HEK293 (cell line): ENCODE measurements around the gene YARS2.

Experiments
- CTCF ChIA-PET: fragments of 350-600 bp; formaldehyde crosslinking; extraction: SDS; loops from one replicate; lab custom pipeline; 2021; ENCODE audit warnings: antibody characterized with exemption; lab: Yijun Ruan, JAX
- POLR2A ChIA-PET: fragments of 300-600 bp; formaldehyde crosslinking; extraction: SDS; loops from one replicate; lab custom pipeline; 2020; ENCODE audit warnings: antibody characterized with exemption, inconsistent platforms; lab: Yijun Ruan, JAX
- H3K27ac ChIP-seq: fragments of 200-500 bp; sonication (Bioruptor generic); 2 replicates; pipeline ENCODE4 v1.5.1; 2014; ENCODE audit warnings: low read depth, low read length, control low read depth, inconsistent platforms; ENCODE audit errors: extremely low read depth
- H3K36me3 ChIP-seq, 2 experiments: fragments of 200-500 bp in 1 of 2; sonication (Bioruptor generic) in 1 of 2; 1 replicate in 1 of 2; 2 replicates in 1 of 2; pipeline ENCODE4 v1.5.1; 2014 to 2017; ENCODE audit warnings: inconsistent platforms in 2 of 2, low read length in 2 of 2; ENCODE audit not compliant: control insufficient read depth in 2 of 2, insufficient read depth in 1 of 2
- H3K4me1 ChIP-seq: fragments of 200-500 bp; sonication (Bioruptor generic); 2 replicates; pipeline ENCODE4 v1.5.1; 2014; ENCODE audit warnings: mild to moderate bottlenecking, low read length, inconsistent platforms; ENCODE audit not compliant: control insufficient read depth, insufficient read depth
- H3K4me3 ChIP-seq: 2 replicates; pipeline ENCODE4 v1.5.1; 2011; ENCODE audit warnings: low read depth, mild to moderate bottlenecking, control low read depth, low read length, moderate library complexity
- H3K9me3 ChIP-seq: fragments of 200-500 bp; sonication (Bioruptor generic); 2 replicates; pipeline ENCODE4 v1.5.1; 2014; ENCODE audit warnings: low read depth, low read length, inconsistent platforms; ENCODE audit not compliant: control insufficient read depth, insufficient read depth
- ELK4 ChIP-seq: IDR thresholded peaks from 2 replicates; pipeline ENCODE4 v1.6.1; 2011; ENCODE audit warnings: mild to moderate bottlenecking, low read depth, low read length, borderline replicate concordance
- GFI1B ChIP-seq: fragments of 450-650 bp; formaldehyde crosslinking; IDR thresholded peaks from 2 replicates; pipeline ENCODE4 v1.5.1; 2016; ENCODE audit warnings: missing biosample characterization, missing genetic modification characterization
- GLIS1 ChIP-seq: fragments of 450-650 bp; formaldehyde crosslinking; IDR thresholded peaks from 2 replicates; pipeline ENCODE4 v1.5.1; 2016; ENCODE audit warnings: missing biosample characterization, missing genetic modification characterization
- INSM2 ChIP-seq: fragments of 450-650 bp; formaldehyde crosslinking; IDR thresholded peaks from 2 replicates; pipeline ENCODE4 v1.5.1; 2016; ENCODE audit warnings: missing biosample characterization, missing genetic modification characterization
- OVOL3 ChIP-seq: fragments of 450-650 bp; formaldehyde crosslinking; IDR thresholded peaks from 2 replicates; pipeline ENCODE4 v1.5.1; 2016; ENCODE audit warnings: missing biosample characterization, missing genetic modification characterization
- REPIN1 ChIP-seq: fragments of 450-650 bp; formaldehyde crosslinking; IDR thresholded peaks from 2 replicates; pipeline ENCODE4 v1.5.1; 2017; ENCODE audit warnings: missing biosample characterization, missing genetic modification characterization, low read depth
- TSHZ1 ChIP-seq: fragments of 450-650 bp; formaldehyde crosslinking; IDR thresholded peaks from 2 replicates; pipeline ENCODE4 v1.5.1; 2016; ENCODE audit warnings: missing biosample characterization, missing genetic modification characterization, borderline replicate concordance
- ZIC2 ChIP-seq: fragments of 450-650 bp; formaldehyde crosslinking; IDR thresholded peaks from 2 replicates; pipeline ENCODE4 v1.5.1; 2016; ENCODE audit warnings: missing biosample characterization, missing genetic modification characterization
- ZNF10 ChIP-seq: fragments of 450-650 bp; formaldehyde crosslinking; IDR thresholded peaks from 2 replicates; pipeline ENCODE4 v1.5.1; 2017; ENCODE audit warnings: missing biosample characterization, missing genetic modification characterization
- ZNF140 ChIP-seq: fragments of 450-650 bp; formaldehyde crosslinking; IDR thresholded peaks from 2 replicates; pipeline ENCODE4 v1.5.1; 2016; ENCODE audit warnings: missing biosample characterization, missing genetic modification characterization
- ZNF2 ChIP-seq: fragments of 450-650 bp; formaldehyde crosslinking; IDR thresholded peaks from 2 replicates; pipeline ENCODE4 v1.5.1; 2016; ENCODE audit warnings: missing biosample characterization, missing genetic modification characterization
- ZNF239 ChIP-seq: fragments of 450-650 bp; formaldehyde crosslinking; IDR thresholded peaks from 2 replicates; pipeline ENCODE4 v1.5.1; 2016; ENCODE audit warnings: missing biosample characterization, missing genetic modification characterization
- ZNF350 ChIP-seq: fragments of 450-650 bp; formaldehyde crosslinking; IDR thresholded peaks from 2 replicates; pipeline ENCODE4 v1.5.0; 2017; ENCODE audit warnings: missing biosample characterization, mild to moderate bottlenecking, missing genetic modification characterization
- ZNF366 ChIP-seq: fragments of 450-650 bp; formaldehyde crosslinking; conservative IDR thresholded peaks from 2 replicates; pipeline ENCODE4 v1.5.1; 2016; ENCODE audit warnings: missing biosample characterization, missing genetic modification characterization
- ZNF510 ChIP-seq: fragments of 450-650 bp; formaldehyde crosslinking; IDR thresholded peaks from 2 replicates; pipeline ENCODE4 v1.5.1; 2018; ENCODE audit warnings: mild to moderate bottlenecking, missing genetic modification characterization, missing biosample characterization; ENCODE audit not compliant: insufficient replicate concordance
- ZNF521 ChIP-seq: fragments of 450-650 bp; formaldehyde crosslinking; IDR thresholded peaks from 2 replicates; pipeline ENCODE4 v1.5.1; 2017; ENCODE audit warnings: missing biosample characterization, mild to moderate bottlenecking, missing genetic modification characterization
- ZNF530 ChIP-seq: fragments of 450-650 bp; formaldehyde crosslinking; IDR thresholded peaks from 2 replicates; pipeline ENCODE4 v1.5.1; 2016; ENCODE audit warnings: low read depth, missing biosample characterization, missing genetic modification characterization
- ZNF558 ChIP-seq: fragments of 450-650 bp; formaldehyde crosslinking; IDR thresholded peaks from 2 replicates; pipeline ENCODE4 v1.5.1; 2016; ENCODE audit warnings: missing biosample characterization, missing genetic modification characterization
- ZNF596 ChIP-seq: fragments of 450-650 bp; IDR thresholded peaks from 2 replicates; pipeline ENCODE4 v1.5.0; 2018; ENCODE audit warnings: missing biosample characterization, mild to moderate bottlenecking, missing genetic modification characterization, moderate library complexity
- ZNF600 ChIP-seq: fragments of 450-650 bp; formaldehyde crosslinking; IDR thresholded peaks from 2 replicates; pipeline ENCODE4 v1.5.1; 2016; ENCODE audit warnings: missing biosample characterization, missing genetic modification characterization
- ZNF629 ChIP-seq: fragments of 450-650 bp; formaldehyde crosslinking; IDR thresholded peaks from 2 replicates; pipeline ENCODE4 v1.5.1; 2017; ENCODE audit warnings: missing biosample characterization, missing genetic modification characterization
- ZNF654 ChIP-seq: fragments of 450-650 bp; formaldehyde crosslinking; IDR thresholded peaks from 2 replicates; pipeline ENCODE4 v1.5.1; 2016; ENCODE audit warnings: low read depth, missing biosample characterization, missing genetic modification characterization
- ZNF777 ChIP-seq: fragments of 450-650 bp; formaldehyde crosslinking; IDR thresholded peaks from 2 replicates; pipeline ENCODE4 v1.5.1; 2017; ENCODE audit warnings: missing biosample characterization, missing genetic modification characterization, borderline replicate concordance
- ZSCAN16 ChIP-seq: fragments of 450-650 bp; formaldehyde crosslinking; IDR thresholded peaks from 2 replicates; pipeline ENCODE4 v1.5.1; 2016; ENCODE audit warnings: missing biosample characterization, missing genetic modification characterization
- TF ChIP-seq, protein P1 (sequence below): fragments of 450-650 bp; formaldehyde crosslinking; IDR thresholded peaks from 2 replicates; pipeline ENCODE4 v1.5.0; 2017; ENCODE audit warnings: missing biosample characterization, missing genetic modification characterization, borderline replicate concordance
- TF ChIP-seq, protein P2 (sequence below): fragments of 450-650 bp; formaldehyde crosslinking; IDR thresholded peaks from 2 replicates; pipeline ENCODE4 v1.5.1; 2016; ENCODE audit warnings: missing biosample characterization, missing genetic modification characterization

YARS2 gene

DNA sequence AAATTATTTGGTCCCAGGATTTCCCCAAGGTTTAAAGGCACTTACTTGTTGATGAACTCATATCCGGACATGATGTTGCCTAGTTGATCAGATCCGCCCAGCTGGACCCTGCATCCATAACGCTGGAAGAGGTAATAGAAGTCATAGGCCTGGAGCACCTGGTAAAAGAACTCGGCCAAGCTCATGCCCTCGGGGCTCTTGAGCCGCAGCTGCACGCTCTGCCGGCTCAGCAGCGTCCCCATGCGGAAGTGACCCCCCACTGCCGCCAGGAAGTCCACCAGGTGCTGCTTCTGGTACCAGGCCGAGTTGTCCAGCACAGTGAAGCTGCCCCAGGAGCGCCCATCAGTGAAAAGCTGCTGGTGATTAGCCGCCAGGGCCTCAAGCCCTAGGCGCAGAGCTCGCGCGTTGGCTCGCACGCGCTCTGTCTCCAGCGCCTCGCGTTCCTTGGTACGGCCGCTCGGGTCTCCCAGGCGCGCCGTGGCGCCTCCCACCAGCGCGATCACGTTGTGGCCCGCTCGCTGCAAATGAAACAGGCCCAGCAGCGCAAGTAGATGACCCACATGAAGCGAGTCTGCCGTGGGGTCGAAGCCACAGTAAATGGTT, 545 bp downstream of the YARS2 start:
- peaks cover 2% of the 10 kb centered on the region; the same call in 1 of the 2 replicates for H3K4me1 ChIP-seq
- POLR2A ChIA-PET, result interaction anchor here (0.7 to 2.6 kb wide), 17 partner anchors 11 to 1280 kb away, joined by 3 to 19 read pairs (median 4); partner anchors contain the start of genes ALG10, DNM1L and PKP2
- peak overlapping the region; percentile 50 for H3K27ac ChIP-seq
- peaks cover 23 to 41% of the 10 kb centered on the region in 2 experiments for H3K36me3 ChIP-seq
- peak overlapping the region; percentile 95 for H3K4me3 ChIP-seq
- no peaks in the 10 kb centered on the region for H3K9me3 ChIP-seq
- CTCF ChIA-PET, result interaction anchor here (0.5 to 4.2 kb wide), 59 partner anchors 9 to 1669 kb away, joined by 3 to 66 read pairs (median 4); partner anchors contain the start of gene ALG10
- TF ChIP-seq INSM2 (tag by site-specific recombination) (0 out of 2 replicates have a peak, but pooled peaks have one; percentile 36), ZNF596 (tag by site-specific recombination) (no peak), ZNF350 (tag by site-specific recombination) (no peak), ZNF629 (tag by site-specific recombination) (peak; percentile 52; the same call in 1 of the 2 replicates), ZIC2 (tag by site-specific recombination) (peak; percentile 36), ZNF654 (tag by site-specific recombination) (peak; percentile 79), ZNF521 (no peak), ZNF366 (tag by site-specific recombination) (no peak; the same call in 1 of the 2 replicates), ZNF239 (no peak; the same call in 1 of the 2 replicates), OVOL3 (tag by site-specific recombination) (no peak), ZSCAN16 (tag by site-specific recombination) (no peak), REPIN1 (tag by site-specific recombination) (peak; percentile 71; the same call in 1 of the 2 replicates), ZNF600 (peak; percentile 94), ZNF530 (tag by site-specific recombination) (no peak), GLIS1 (tag by site-specific recombination) (peak; percentile 27; the same call in 1 of the 2 replicates), ZNF140 (tag by site-specific recombination) (no peak), ELK4 (no peak), TSHZ1 (tag by site-specific recombination) (0 out of 2 replicates have a peak, but pooled peaks have one; percentile 39), ZNF777 (no peak), ZNF10 (peak; percentile 57; the same call in 1 of the 2 replicates), GFI1B (no peak), ZNF2 (tag by site-specific recombination) (peak; percentile 97), ZNF510 (tag by site-specific recombination) (no peak), ZNF558 (tag by site-specific recombination) (no peak; the same call in 1 of the 2 replicates)
- TF ChIP-seq, protein P1, sequence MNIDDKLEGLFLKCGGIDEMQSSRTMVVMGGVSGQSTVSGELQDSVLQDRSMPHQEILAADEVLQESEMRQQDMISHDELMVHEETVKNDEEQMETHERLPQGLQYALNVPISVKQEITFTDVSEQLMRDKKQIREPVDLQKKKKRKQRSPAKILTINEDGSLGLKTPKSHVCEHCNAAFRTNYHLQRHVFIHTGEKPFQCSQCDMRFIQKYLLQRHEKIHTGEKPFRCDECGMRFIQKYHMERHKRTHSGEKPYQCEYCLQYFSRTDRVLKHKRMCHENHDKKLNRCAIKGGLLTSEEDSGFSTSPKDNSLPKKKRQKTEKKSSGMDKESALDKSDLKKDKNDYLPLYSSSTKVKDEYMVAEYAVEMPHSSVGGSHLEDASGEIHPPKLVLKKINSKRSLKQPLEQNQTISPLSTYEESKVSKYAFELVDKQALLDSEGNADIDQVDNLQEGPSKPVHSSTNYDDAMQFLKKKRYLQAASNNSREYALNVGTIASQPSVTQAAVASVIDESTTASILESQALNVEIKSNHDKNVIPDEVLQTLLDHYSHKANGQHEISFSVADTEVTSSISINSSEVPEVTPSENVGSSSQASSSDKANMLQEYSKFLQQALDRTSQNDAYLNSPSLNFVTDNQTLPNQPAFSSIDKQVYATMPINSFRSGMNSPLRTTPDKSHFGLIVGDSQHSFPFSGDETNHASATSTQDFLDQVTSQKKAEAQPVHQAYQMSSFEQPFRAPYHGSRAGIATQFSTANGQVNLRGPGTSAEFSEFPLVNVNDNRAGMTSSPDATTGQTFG (tag by site-specific recombination), result no peak
- TF ChIP-seq, protein P2, sequence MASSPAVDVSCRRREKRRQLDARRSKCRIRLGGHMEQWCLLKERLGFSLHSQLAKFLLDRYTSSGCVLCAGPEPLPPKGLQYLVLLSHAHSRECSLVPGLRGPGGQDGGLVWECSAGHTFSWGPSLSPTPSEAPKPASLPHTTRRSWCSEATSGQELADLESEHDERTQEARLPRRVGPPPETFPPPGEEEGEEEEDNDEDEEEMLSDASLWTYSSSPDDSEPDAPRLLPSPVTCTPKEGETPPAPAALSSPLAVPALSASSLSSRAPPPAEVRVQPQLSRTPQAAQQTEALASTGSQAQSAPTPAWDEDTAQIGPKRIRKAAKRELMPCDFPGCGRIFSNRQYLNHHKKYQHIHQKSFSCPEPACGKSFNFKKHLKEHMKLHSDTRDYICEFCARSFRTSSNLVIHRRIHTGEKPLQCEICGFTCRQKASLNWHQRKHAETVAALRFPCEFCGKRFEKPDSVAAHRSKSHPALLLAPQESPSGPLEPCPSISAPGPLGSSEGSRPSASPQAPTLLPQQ, result 0 out of 2 replicates have a peak, but pooled peaks have one; percentile 34
